Kidney (tissue), 14 donors: ENCODE data around the gene TNPO1. TPM values are rescaled to one million over a fixed set of nuclear protein-coding genes. Genes with fewer than 3 reads are reported as not detected.

Experiments
- DNase-seq, 5 donors: peaks; one replicate each; pipeline ENCODE4 v3.0.0-alpha.2; 2013 to 2020
- FAIRE-seq: peaks from 2 replicates; lab custom pipeline; 2012; peaks lifted over from hg19 to GRCh38; lab: Jason Lieb, UNC
- H3K27ac ChIP-seq, 2 donors: one replicate each; pipeline ENCODE4 v1.7.0; 2013; ENCODE audit warnings: low read depth in 2 of 2, low read length in 2 of 2, inconsistent platforms in 1 of 2
- H3K27me3 ChIP-seq: one replicate; pipeline ENCODE4 v1.7.1; 2013; ENCODE audit warnings: low read length, inconsistent platforms; ENCODE audit not compliant: control insufficient read depth, insufficient read depth
- H3K36me3 ChIP-seq, 3 donors: one replicate each; pipeline versions ENCODE4 v1.7.0 to v1.7.1; 2013; ENCODE audit warnings: low read length in 3 of 3, control low read depth in 1 of 3, inconsistent platforms in 1 of 3; ENCODE audit not compliant: insufficient read depth in 3 of 3, control insufficient read depth in 2 of 3
- H3K4me1 ChIP-seq, 3 donors: one replicate each; pipeline versions ENCODE4 v1.7.0 to v1.7.1; 2013; ENCODE audit warnings: low read length in 3 of 3, inconsistent platforms in 1 of 3, low read depth in 1 of 3; ENCODE audit not compliant: control insufficient read depth in 2 of 3, insufficient read depth in 2 of 3
- H3K4me3 ChIP-seq, 3 donors: one replicate each; pipeline versions ENCODE4 v1.7.0 to v1.8.1; 2013; ENCODE audit warnings: low read length in 3 of 3, control low read depth in 1 of 3, inconsistent platforms in 1 of 3
- H3K9ac ChIP-seq, 3 donors: one replicate each; pipeline versions ENCODE4 v1.7.0 to v1.7.1; 2013; ENCODE audit warnings: low read length in 3 of 3, control low read depth in 1 of 3, inconsistent platforms in 1 of 3
- H3K9me3 ChIP-seq, 3 donors: one replicate each; pipeline versions ENCODE4 v1.7.0 to v1.7.1; 2013; ENCODE audit warnings: low read length in 3 of 3, control low read depth in 1 of 3, inconsistent platforms in 1 of 3; ENCODE audit not compliant: control insufficient read depth in 2 of 3, insufficient read depth in 1 of 3
- intact Hi-C: fragments of 100-400 bp; cut with DNase I; formaldehyde crosslinking; loops from one replicate; pipeline ENCODE4 v1.11.1; 2022
- polyA plus RNA-seq: library from polyadenylated mRNA; stranded (reverse); fragments of 350-450 nt; fragmentation: Illumina TruSeq; extraction: RNeasy Lipid Tissue Mini Kit (QIAGEN cat#74804); gene quantifications from one replicate; pipeline ENCODE4 v1.2.3, GENCODE V29; 2014; ENCODE audit warnings: low read depth, low replicate concordance; ENCODE audit not compliant: insufficient read depth
- total RNA-seq: library from RNA; stranded (reverse); fragmentation: NEBNext Ultra II Directional; extraction: Animal tissue kit (Norgen Biotek cat#: 25700); gene quantifications from one replicate; pipeline ENCODE4 v1.2.1, GENCODE V29; 2021
- TF ChIP-seq, protein P1 (sequence below): IDR thresholded peaks from 3 replicates; pipeline ENCODE4 v1.5.1; 2012; ENCODE audit warnings: mild to moderate bottlenecking, moderate library complexity, borderline replicate concordance; ENCODE audit not compliant: insufficient read depth; ENCODE audit errors: extremely low read depth
- donor health status: control.
- donor health status: control.
- donor health status: control.
- donor health status: control.
- donor health status: control.
- donor health status: DM: yes; HTN: yes; CAD: no.
- donor health status: Normal renal cell carcinoma (clear cell type).

Gene TNPO1
- total and polyA plus RNA-seq, 2 donors from 2014 or later, result 15.6 to 86.6 TPM

DNA sequence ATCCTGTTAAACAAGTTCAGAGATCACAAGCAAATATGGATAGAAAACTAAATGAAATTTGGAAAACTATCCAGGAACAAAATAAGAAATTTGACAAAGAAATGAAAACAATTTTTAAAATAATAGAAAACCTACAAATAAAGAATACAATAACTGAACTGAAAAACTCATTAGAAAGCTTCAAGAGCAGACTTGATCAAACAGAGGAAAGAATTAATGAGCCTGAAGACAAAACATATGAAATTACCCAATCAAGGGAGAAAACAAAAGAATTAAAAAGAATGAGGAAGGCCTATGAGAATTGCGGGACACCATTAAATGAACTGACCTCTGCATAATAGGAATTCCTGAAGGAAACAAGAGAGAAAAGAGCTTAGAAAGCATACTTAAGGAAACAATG, 39.8 kb upstream of the TNPO1 start:
- DNase-seq (no peak), FAIRE-seq (no peak)
- Histone ChIP-seq H3K4me3 (no peak overlapping the region), H3K4me1 (no peaks in the 10 kb centered on the region), H3K27ac (no peak overlapping the region), H3K27me3 (no peaks in the 10 kb centered on the region), H3K9me3 (peaks cover 0 to 14% (median 7%) of the 10 kb centered on the region in 3 donors), H3K36me3 (no peaks in the 10 kb centered on the region), H3K9ac (no peak overlapping the region)
- TF ChIP-seq, protein P1, sequence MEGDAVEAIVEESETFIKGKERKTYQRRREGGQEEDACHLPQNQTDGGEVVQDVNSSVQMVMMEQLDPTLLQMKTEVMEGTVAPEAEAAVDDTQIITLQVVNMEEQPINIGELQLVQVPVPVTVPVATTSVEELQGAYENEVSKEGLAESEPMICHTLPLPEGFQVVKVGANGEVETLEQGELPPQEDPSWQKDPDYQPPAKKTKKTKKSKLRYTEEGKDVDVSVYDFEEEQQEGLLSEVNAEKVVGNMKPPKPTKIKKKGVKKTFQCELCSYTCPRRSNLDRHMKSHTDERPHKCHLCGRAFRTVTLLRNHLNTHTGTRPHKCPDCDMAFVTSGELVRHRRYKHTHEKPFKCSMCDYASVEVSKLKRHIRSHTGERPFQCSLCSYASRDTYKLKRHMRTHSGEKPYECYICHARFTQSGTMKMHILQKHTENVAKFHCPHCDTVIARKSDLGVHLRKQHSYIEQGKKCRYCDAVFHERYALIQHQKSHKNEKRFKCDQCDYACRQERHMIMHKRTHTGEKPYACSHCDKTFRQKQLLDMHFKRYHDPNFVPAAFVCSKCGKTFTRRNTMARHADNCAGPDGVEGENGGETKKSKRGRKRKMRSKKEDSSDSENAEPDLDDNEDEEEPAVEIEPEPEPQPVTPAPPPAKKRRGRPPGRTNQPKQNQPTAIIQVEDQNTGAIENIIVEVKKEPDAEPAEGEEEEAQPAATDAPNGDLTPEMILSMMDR, result no peak
- intact Hi-C loops, result no loop called here

DNA sequence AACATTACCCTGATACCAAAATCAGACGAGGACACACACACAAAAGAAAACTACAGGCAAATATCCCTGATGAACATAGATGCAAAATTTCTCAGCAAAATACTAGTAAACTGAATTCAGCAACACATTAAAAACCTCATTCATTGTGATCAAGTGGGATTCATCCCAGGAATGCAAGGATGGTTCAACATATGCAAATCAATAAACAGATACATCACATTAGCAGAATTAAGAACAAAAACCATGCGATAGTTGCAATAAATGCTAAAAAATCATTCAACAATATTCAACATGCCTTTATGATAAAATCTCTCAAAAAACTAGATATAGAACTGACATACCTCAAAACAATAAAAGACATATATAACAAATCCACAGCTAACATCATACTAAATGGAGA, 36.9 kb upstream of the TNPO1 start:
- Histone ChIP-seq H3K27ac (no peak overlapping the region), H3K4me3 (no peak overlapping the region), H3K9ac (no peak overlapping the region), H3K36me3 (no peaks in the 10 kb centered on the region), H3K4me1 (no peaks in the 10 kb centered on the region), H3K27me3 (no peaks in the 10 kb centered on the region), H3K9me3 (peaks cover 0 to 14% (median 7%) of the 10 kb centered on the region in 3 donors)
- intact Hi-C loops, result no loop called here
- DNase-seq (no peak), FAIRE-seq (no peak)
- TF ChIP-seq, protein P1, result no peak

DNA sequence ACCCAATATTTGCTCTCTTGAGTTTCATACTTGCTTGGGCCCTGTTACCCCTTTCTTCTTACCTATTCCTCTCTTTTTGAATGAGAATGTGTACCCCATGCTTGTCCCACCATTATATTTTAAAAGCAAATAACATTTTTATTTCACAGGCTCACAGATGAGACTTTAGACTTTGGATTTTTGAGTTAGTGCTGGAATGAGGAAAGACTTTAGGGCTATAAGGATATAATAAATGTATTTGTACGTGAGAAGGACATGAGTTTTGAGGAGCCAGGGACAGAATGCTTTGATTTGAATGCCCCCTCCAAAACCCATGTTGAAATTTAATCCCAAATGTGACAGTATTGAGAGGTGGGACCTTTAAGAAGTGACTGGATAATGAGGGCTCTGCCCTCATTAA, 33.1 kb upstream of the TNPO1 start:
- FAIRE-seq (no peak), DNase-seq (no peak)

More for the DNA sequence above, 33.1 kb upstream of the TNPO1 start:
- intact Hi-C loops, result no loop called here
- no peaks in the 10 kb centered on the region for H3K27me3 ChIP-seq
- peaks cover 0 to 14% (median 5%) of the 10 kb centered on the region in 3 donors for H3K9me3 ChIP-seq
- no peaks in the 10 kb centered on the region for H3K36me3 ChIP-seq
- no peak overlapping the region for H3K4me3 ChIP-seq
- H3K9ac ChIP-seq, result no peak overlapping the region
- TF ChIP-seq, protein P1, result no peak
- no peak overlapping the region for H3K27ac ChIP-seq
- H3K4me1 ChIP-seq, result no peaks in the 10 kb centered on the region
